ENCODE measurements around the gene TMEM51. TPM values are rescaled to one million over a fixed set of nuclear protein-coding genes. Genes with fewer than 3 reads are reported as not detected.

The TMEM51 gene
- total and polyA plus RNA-seq, 9 of the 15 experiments (the other 6 are each of a cell fraction or from before 2014, with no cell fraction given) = 0.06 to 1.4 (median 0.58) TPM

GRCh38 chr1:15177710-15178166 lies 24.2 kb downstream of the TMEM51 start (continued):
- TF ChIP-seq THRA (IDR thresholded peaks at IDR 0.05) = no peak
- TF ChIP-seq NFE2L1 (tag; IDR thresholded peaks at IDR 0.05; ENCODE audit: borderline replicate concordance, low read depth) = no peak
- TF ChIP-seq CREB3L1 (IDR thresholded peaks at IDR 0.05; ENCODE audit: borderline replicate concordance, low read depth) = no peak
- no peak for TF ChIP-seq CCAR2 (IDR thresholded peaks at IDR 0.05; ENCODE audit: low read depth, low read length)
- no peak for TF ChIP-seq ZNF436 (CRISPR knock-in tag; IDR thresholded peaks at IDR 0.05)
- TF ChIP-seq TRIM28 (IDR thresholded peaks at IDR 0.05) = no peak
- TF ChIP-seq ETS2 (tag; IDR thresholded peaks at IDR 0.05; ENCODE audit: borderline replicate concordance, poor library complexity, severe bottlenecking) = no peak
- TF ChIP-seq BRD9 (IDR thresholded peaks at IDR 0.05; ENCODE audit: low read depth, partially characterized antibody) = no peak
- TF ChIP-seq PCBP2 (IDR thresholded peaks at IDR 0.05; ENCODE audit: low read depth, low read length, poor library complexity, severe bottlenecking) = no peak
- no peak for TF ChIP-seq HDAC1 (IDR thresholded peaks at IDR 0.05)
- TF ChIP-seq HDGF (IDR thresholded peaks at IDR 0.05) = no peak
- peak; percentile 44 for TF ChIP-seq MGA (IDR thresholded peaks at IDR 0.05)
- TF ChIP-seq KDM1A (IDR thresholded peaks at IDR 0.05) = 0 out of 4 replicates have a peak, but pooled peaks of 1 of the 2 experiments have one; percentile 26
- no peak for TF ChIP-seq POLR2G (IDR thresholded peaks at IDR 0.05; ENCODE audit: low read depth, low read length)
- no peak for TF ChIP-seq ZKSCAN1 (IDR thresholded peaks at IDR 0.05; ENCODE audit: low read depth, low read length)
